Measurements from ENCODE around the gene RCAN2.

Gene RCAN2
- total RNA-seq, result 0 to 0.40 reads per million in 2 donors

DNA sequence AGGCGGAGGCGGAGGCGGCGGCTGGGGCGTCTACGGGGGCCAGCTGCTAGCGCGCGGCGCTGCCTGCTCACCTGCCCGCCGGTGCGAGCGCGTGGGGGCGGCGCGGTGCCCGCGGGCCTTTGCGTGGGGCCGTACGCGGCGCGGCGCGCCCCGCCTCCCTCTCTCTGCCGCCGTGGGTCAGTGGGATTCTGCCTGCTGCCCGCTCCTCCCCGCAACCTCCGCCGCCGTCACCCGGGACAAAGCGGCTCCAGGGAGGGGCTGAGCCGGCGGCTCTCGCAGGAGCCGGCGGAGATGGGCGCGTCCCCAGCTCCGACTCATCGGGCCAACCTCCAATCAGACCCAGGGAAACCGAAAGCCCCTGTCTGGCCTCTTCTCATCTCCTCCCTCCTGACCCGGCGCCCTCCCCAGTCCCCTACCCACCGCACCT lies at the start of gene RCAN2:
RCAN2 (minus strand) TSS at position 249 of the 427 bp plus-strand sequence.
- DNase-seq, result peak in 3 of 5 experiments; percentile 7 to 12 (median 7)

- DNase-seq, result no peak
Measured at GRCh38 chr6:46539866-46540265, 48.6 kb upstream of the RCAN2 start.

GRCh38 chr6:46538800-46539480 lies 47.7 kb upstream of the RCAN2 start:
- DNase-seq, result no peak

- no peak for DNase-seq
Measured at GRCh38 chr6:46530896-46531295, 39.6 kb upstream of the RCAN2 start.

- DNase-seq, result no peak
Measured at GRCh38 chr6:46528961-46529750, 37.9 kb upstream of the RCAN2 start.

GRCh38 chr6:46526607-46527006 lies 35.4 kb upstream of the RCAN2 start:
- DNase-seq, result no peak

DNA sequence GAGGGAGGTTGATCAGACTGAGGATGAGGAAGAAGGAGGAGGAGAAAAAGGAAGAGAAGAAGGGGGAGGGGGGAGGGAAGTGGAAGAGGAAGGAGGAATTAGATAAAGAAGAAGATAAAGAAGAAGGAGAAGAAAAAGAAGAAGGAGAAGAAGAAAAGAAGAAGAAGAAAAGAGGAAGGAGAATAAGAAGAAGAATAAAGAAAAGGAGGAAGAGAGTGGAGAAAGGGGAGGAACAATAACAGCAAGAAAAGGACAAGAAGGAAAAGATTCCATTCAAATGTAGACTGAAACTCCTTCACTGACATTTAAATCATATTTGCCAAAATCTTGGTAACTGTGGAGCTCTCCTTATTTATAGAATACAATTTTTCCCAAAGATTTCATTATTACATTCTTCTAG lies 34.3 kb upstream of the RCAN2 start:
- DNase-seq, result no peak

DNA sequence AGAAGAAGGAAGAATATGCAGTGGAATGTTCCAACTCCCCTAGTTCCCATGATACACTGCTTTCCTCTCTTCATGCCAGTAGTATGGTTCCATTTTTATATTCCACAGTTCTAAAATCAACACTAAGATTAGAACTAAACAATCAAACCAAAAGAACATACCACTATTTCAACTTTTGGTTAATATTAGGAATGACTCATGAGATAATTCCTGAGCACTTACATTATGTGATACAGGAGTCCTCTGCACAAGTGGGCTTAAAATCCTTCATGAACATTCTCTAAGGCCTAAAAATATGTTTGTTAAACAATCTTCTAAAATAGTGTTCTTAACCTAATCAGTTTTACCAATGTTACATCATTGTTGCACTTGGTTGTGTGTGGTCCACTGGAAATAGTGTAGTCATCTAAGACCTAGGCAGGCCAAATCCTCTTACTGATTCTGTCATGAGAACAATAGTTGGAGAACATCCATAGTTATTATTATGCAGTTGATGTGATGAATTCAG lies 30.3 kb upstream of the RCAN2 start:
- DNase-seq, result no peak

DNA sequence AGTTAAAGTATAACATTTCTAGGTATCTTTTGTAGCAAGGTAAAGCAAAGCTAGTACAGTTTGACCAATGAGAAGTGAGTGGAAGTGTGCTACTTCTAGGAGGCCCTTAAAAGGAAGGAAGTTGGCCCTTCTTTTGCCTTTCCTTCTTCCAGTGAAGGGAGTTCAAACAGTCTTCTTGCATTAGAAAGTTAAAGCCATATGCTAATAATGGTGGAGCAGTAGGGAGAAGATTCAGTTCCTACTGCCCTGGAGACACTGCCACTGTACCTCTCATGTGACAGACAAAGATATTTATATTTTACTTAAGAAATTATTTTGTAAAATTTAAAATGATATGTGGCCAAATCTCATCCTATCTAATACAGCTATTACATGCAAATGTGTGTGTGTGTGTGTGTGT lies 26.0 kb upstream of the RCAN2 start:
- no peak for DNase-seq

DNA sequence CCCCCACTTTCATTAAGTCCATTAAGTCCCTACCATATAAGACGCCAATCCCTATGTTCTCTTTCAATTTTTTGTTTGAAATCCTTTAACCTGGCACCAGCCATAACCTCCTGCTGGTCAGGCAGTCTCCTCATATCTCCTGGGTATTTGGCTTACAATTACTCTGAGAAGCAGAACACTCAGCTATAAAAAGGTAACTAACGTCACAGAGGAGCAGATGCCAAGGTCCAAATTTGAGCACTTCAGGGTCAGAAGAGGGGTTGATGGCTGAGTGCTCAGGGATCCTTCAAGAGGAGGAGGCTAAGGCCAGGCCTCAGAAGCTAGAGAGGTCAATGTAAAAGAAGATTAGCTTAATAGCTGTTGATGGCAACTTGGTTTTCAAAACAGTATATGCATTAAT lies 22.3 kb upstream of the RCAN2 start:
- no peak for DNase-seq

DNA sequence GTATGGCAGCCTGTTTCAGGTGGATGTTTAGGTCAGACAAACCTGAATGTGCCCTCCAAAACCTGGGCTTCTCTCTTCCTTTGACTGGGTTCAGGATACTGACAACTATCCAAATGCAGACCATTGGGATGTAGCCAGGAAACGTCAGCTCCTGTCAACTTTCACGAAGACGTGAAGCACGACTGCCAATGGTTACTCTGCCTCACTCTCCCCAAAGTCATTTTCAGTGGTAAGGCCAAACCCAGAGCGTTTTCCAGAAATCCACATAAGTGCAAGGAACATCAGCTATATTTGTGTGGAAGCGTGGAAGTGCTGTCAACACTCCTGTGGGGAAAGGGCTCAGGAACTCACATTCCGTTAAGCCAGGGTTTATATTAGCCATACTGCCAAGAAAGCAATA lies 20.1 kb upstream of the RCAN2 start:
- no peak for DNase-seq

DNA sequence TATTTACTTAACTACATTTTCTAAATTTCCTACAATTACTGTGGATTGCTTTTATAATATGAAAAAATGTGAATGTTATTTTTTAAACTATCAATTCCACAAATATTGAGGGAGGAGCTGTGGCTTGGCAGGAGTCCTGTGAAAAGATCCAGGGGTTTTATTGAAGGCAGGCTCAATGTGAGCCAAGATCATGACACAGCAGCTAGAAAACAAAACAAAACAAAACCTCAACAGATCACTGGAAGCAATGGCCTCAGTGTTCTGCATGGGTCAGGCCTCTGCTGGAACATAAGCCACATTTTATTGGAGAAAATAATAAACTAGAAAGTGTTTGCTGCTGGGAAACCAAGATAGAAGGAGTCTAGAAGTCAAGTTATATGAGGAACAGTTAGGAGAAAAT lies 19.4 kb upstream of the RCAN2 start:
- DNase-seq, result no peak

DNA sequence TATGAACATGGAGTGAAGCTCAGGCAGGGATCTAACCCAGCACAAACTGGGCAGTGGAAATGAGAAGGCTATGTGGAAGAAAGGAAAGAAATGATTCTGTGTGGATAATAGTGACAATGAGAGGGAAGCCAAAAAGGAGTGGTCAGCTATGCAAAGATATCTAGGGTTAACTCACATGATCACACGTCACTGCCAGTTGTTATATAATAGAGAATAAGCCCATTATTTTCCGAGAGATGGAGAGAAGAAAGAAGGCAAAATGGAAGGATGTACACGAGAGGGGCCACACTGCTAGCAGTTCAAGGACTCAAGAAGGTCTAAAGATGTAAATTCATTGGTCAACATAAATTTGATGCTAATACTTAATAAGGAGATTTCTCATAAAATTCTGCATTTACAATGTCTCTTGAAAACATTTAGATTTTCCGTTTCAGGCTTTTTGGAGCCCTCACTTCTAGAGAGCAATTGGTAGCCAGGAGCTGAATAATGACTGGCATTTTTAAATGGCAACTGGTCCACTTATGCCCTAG lies 18.8 kb upstream of the RCAN2 start:
- no peak for DNase-seq

DNA sequence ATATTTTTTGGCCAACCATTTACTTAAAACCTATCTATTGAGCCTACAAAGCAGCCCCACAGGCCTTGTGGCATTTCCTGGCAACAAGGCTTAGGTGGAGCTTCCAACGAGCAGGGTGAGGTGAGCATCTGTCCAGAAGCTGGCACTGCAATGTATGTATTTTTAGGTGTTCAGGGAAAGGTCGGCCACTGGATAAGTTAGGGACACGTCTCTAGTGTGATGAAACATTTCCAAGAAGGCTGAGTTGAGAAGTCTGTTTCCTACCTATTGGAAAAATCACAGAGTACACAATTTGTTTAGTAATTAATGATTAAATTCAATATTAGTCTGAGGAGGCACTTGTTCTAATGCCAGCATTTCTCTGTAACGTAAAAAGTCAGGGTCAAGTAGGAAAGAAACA lies 17.8 kb upstream of the RCAN2 start:
- DNase-seq, result no peak

DNA sequence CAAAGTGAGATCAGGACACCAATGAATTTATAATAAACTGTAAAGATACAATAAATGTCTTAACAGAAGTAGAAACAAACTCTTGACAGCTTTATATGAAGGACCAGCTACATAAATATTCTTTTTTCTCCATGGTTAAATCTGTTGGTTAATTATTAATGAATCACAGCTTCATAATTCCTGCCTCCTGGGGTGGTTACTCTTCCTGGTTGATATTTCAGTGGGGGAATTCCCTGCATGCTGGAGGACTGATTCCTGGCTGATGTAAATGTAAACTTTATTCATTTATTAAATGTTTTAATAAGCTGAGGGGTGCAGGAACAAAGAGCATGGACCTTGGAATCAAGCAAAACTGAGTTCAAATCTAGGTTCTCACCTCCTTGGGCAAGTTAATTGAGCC lies 16.2 kb upstream of the RCAN2 start:
- no peak for DNase-seq

GRCh38 chr6:46505693-46506512 lies 14.7 kb upstream of the RCAN2 start:
- DNase-seq, result no peak

- no peak for DNase-seq
Measured at GRCh38 chr6:46504242-46504641, 13.0 kb upstream of the RCAN2 start.

DNA sequence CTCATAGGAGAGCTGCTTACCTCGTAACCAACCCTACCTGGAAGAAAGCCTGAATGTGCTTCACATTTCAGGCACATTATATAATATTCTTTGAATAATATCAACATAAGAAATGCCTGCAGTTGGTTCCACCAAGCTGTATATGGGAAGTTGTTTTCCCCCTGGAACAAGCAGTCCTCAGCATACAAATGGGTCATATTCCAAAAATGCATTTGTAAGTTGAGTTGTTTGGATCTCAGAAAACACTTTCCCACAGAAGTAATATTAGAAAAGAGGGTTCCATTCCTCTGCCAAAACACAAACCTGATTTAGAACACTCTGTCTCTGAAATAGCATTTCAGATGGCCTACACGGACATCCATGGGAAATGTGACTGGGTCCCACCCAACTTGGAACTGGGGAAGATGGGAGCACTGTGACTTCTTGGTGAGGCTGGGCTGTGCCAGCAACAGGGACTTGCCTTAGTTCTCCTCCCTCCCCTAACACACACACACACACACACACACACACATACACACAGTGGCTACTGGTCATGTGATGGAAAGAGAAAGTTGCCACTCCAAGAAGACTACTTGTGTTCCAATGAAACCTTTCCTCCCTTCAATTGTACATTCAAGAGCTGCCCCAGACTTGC lies 11.4 kb upstream of the RCAN2 start:
- DNase-seq, result no peak

- DNase-seq, result no peak
Measured at GRCh38 chr6:46501136-46502089, 10.2 kb upstream of the RCAN2 start.

DNA sequence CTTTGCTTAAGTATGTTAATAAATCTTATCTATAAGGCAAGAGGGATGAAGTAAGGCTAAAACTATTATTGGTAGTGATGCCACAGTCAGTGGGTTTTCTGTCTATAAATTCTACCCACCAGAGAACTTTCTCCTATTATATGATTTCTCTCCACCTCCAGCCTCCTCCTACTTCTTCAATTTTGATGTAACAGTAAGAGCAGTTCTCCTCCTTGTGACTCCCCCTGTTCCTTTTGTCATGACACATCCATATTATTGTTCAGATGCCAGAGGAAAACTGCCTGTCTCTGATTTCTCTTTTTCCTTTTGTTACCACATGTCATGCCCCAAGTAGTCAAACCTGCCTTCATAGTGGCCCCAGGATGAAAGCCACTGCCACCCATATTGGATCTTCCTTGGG lies 9.1 kb upstream of the RCAN2 start:
- no peak for DNase-seq
